Right atrium auricular region (tissue), 2 donors: ENCODE measurements around the gene HERPUD1. TPM values are rescaled to one million over a fixed set of nuclear protein-coding genes. Genes with fewer than 3 reads are reported as not detected.
A peak's percentile ranks its signal among the peaks of the same experiment; 100 is the strongest.

ENCODE experiments used
- DNase-seq: peaks from one replicate; pipeline ENCODE4 v3.0.0-alpha.2; 2019; ENCODE audit warnings: low spot score
- H3K27ac ChIP-seq, 2 donors: fragments of 200-600 bp; sonication (generic); 1 replicate in 1 of 2; 2 replicates in 1 of 2; pipeline ENCODE4 v1.5.1; 2016 to 2019
- H3K27me3 ChIP-seq, 2 donors: fragments of 200-600 bp; sonication (generic); one replicate each; pipeline versions ENCODE4 v1.5.1 to v1.6.0; 2017 to 2019
- H3K36me3 ChIP-seq: fragments of 200-600 bp; sonication (generic); one replicate; pipeline ENCODE4 v1.5.1; 2016
- H3K4me1 ChIP-seq, 2 donors: fragments of 200-600 bp; sonication (generic); one replicate each; pipeline versions ENCODE4 v1.5.1 to v1.6.0; 2017 to 2019
- H3K4me3 ChIP-seq, 2 donors: fragments of 200-600 bp; sonication (generic); 1 replicate in 1 of 2; 2 replicates in 1 of 2; pipeline ENCODE4 v1.5.1; 2017 to 2019; ENCODE audit warnings: mild to moderate bottlenecking in 1 of 2, moderate library complexity in 1 of 2
- H3K9me3 ChIP-seq, 2 donors: fragments of 200-600 bp; sonication (generic); one replicate each; pipeline ENCODE4 v1.5.1; 2019
- CTCF ChIP-seq, 2 donors: fragments of 200-600 bp; sonication (generic); IDR thresholded peaks; one replicate each; pipeline ENCODE4 v1.5.1; 2019; ENCODE audit warnings: antibody characterized with exemption in 2 of 2
- total RNA-seq, 2 donors: library from RNA; depleted of rRNA; stranded (reverse); fragments of >200 nt; gene quantifications; one replicate each; pipeline ENCODE4 v1.1.0, GENCODE V29; 2016

Gene HERPUD1
- total RNA-seq, 2 donors from 2014 or later = 76.4 to 140 TPM

- H3K4me1 ChIP-seq = peaks cover 0 to 23% of the 10 kb centered on the region in 2 donors
- no peaks in the 10 kb centered on the region for H3K36me3 ChIP-seq
- H3K27me3 ChIP-seq = no peaks in the 10 kb centered on the region
- no peaks in the 10 kb centered on the region for H3K9me3 ChIP-seq
- no peak for TF ChIP-seq CTCF (IDR thresholded peaks at IDR 0.05)
- H3K27ac ChIP-seq = no peak overlapping the region
- H3K4me3 ChIP-seq = no peak overlapping the region
- DNase-seq = no peak
Measured at GRCh38 chr16:56909527-56909979, 22.4 kb upstream of the HERPUD1 start.

- no peak overlapping the region for H3K4me3 ChIP-seq
- H3K4me1 ChIP-seq = peaks cover 0 to 28% of the 10 kb centered on the region in 2 donors
Measured at GRCh38 chr16:56910112-56910511, 21.8 kb upstream of the HERPUD1 start.

GRCh38 chr16:56910654-56911539 is 21.0 kb upstream of the HERPUD1 start:
- Histone ChIP-seq H3K4me3 (no peak overlapping the region), H3K9me3 (no peaks in the 10 kb centered on the region), H3K4me1 (peaks cover 0 to 35% of the 10 kb centered on the region in 2 donors), H3K27ac (peak overlapping the region; percentile 14 to 57), H3K27me3 (no peaks in the 10 kb centered on the region), H3K36me3 (no peaks in the 10 kb centered on the region)
- DNase-seq = peak; percentile 65
- no peak for TF ChIP-seq CTCF (IDR thresholded peaks at IDR 0.05)

More at GRCh38 chr16:56910112-56910511, 21.8 kb upstream of the HERPUD1 start:
- no peak for DNase-seq
- H3K36me3 ChIP-seq = no peaks in the 10 kb centered on the region
- H3K27me3 ChIP-seq = no peaks in the 10 kb centered on the region
- no peaks in the 10 kb centered on the region for H3K9me3 ChIP-seq
- peak overlapping the region in 1 of 2 donors; percentile 14 for H3K27ac ChIP-seq
- no peak for TF ChIP-seq CTCF (IDR thresholded peaks at IDR 0.05)

GRCh38 chr16:56911771-56912571 is 20.0 kb upstream of the HERPUD1 start:
- peak overlapping the region; percentile 14 to 57 for H3K27ac ChIP-seq
- peaks cover 0 to 43% of the 10 kb centered on the region in 2 donors for H3K4me1 ChIP-seq
- H3K4me3 ChIP-seq = no peak overlapping the region
- no peaks in the 10 kb centered on the region for H3K36me3 ChIP-seq
- DNase-seq = peak; percentile 71
- no peaks in the 10 kb centered on the region for H3K27me3 ChIP-seq
- no peaks in the 10 kb centered on the region for H3K9me3 ChIP-seq
- TF ChIP-seq CTCF (IDR thresholded peaks at IDR 0.05) = no peak

- DNase-seq = no peak
- Histone ChIP-seq H3K27me3 (no peaks in the 10 kb centered on the region), H3K27ac (peak overlapping the region in 1 of 2 donors; percentile 10), H3K4me1 (peaks cover 0 to 48% of the 10 kb centered on the region in 2 donors), H3K9me3 (no peaks in the 10 kb centered on the region), H3K4me3 (no peak overlapping the region), H3K36me3 (no peaks in the 10 kb centered on the region)
- no peak for TF ChIP-seq CTCF (IDR thresholded peaks at IDR 0.05)
Measured at GRCh38 chr16:56912746-56913708, 18.9 kb upstream of the HERPUD1 start.
